T-helper 1 cell (primary cell): ENCODE data around the gene ZNF627.
"Not testable (repeated sequence)": the region's sequence is repeated elsewhere in the genome, so short reads cannot be mapped to it uniquely, and the experiment has no call there.

ENCODE experiments used
- DNase-seq, 5 donors: peaks; one replicate each; pipeline ENCODE4 v3.0.0-alpha.2; 2012 to 2020

Gene ZNF627

DNA sequence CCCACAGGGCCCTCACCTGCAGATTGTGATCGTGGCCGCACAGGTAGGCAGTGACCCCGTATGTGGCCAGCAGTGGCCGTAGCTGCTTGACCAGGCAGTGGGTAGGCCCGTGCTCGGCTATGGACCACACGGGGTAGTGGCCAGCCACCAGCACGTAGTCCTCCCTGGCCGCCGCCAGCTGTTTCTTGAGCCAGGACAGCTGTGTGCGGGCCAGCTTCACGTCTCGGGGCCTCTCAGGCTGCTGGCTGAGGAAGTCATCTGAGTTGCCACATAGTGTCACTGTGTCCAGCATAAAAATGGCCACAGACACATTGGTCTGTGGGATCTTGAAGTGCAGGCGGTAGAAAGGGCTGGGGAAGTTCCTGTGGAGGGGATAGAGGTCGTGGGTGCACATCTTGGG lies 21.1 kb upstream of the ZNF627 start:
- no peak for DNase-seq

DNA sequence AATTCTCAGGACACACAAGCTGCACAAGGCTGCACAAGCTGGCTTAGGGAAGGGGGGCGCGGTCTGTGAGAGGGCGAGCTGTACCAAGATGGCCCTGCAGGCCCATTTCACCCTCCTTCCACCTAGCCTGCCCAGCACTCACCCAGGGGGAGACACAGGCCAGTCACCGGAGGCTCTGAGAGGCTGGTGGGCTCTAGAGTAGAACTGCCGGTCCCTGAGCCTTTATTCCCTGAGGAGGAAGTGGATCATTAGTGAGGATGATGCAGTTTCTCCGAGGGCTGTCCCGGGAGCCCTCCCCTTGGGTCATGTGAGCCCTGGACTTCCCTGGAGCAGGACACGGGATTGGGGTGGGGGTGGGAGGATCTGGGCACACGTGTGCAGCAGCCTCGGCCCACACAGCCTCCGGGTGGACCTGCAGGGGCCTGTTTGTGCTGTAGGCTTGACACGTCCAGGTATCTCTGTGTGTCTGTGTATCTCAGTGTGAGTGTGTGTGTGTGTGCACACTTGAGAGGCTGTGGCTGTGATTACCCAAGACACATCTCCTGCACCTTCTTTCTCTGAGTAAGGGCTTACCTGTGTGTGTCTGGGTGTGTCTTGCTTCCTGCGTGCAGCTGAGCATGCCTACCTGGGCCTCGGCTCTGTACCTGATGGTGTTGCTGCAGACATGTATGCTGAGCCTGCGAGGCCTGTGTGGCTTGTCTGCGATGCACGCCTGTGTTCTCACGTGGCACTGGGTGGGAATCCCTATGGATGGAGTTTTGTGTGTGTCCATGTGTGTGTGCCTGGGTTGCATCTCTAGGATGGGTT lies 19.6 kb upstream of the ZNF627 start, which contains the start of gene ACP5:
Gene ACP5, minus strand, starts transcription at position 195 of the 807 bp plus-strand sequence. CDS start 328 bp downstream, outside the sequence.
- no peak for DNase-seq

GRCh38 chr19:11578258-11579142 lies 18.8 kb upstream of the ZNF627 start:
- DNase-seq: peak; percentile 10 to 51 (median 22)

DNA sequence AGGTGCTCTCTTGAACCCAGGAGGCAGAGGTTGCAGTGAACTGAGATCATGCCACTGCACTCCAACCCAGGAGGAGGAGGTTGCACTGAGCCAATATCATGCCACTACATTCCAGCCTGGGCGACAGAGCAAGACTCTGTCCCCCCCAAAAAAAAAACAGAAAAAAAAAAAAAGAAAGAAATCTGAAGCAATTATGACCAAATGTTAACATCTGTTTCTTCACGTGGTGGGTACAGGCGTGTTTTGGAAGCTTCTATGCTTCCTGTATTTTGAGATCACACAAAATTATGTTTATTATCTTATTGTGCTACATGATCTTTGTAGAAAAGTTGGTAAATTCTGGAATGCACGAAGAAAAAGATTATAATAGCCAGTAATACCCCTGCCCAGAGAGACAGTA lies 17.2 kb upstream of the ZNF627 start:
- no peak for DNase-seq

GRCh38 chr19:11581740-11582139 lies 15.5 kb upstream of the ZNF627 start:
- peak in 1 of 5 donors; percentile 75 for DNase-seq

DNA sequence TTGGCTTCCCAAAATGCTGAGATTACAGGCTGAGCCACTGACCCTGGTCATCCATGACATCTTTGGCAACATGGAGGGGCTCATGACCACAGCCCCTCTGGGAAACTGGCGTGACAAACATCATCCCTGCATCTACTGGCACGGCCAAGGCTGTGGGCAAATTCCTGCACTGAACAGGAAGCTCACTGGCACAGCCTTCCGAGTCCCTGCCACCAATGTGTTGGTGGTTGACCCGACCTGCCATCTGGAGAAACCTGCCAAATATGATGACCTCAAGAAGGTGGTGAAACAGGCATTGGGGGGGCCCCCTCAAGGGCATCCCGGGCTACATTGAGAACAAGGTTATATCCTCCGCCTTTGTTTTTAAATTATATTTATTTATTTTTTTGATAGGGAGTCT lies 11.0 kb upstream of the ZNF627 start:
- DNase-seq: no peak

DNA sequence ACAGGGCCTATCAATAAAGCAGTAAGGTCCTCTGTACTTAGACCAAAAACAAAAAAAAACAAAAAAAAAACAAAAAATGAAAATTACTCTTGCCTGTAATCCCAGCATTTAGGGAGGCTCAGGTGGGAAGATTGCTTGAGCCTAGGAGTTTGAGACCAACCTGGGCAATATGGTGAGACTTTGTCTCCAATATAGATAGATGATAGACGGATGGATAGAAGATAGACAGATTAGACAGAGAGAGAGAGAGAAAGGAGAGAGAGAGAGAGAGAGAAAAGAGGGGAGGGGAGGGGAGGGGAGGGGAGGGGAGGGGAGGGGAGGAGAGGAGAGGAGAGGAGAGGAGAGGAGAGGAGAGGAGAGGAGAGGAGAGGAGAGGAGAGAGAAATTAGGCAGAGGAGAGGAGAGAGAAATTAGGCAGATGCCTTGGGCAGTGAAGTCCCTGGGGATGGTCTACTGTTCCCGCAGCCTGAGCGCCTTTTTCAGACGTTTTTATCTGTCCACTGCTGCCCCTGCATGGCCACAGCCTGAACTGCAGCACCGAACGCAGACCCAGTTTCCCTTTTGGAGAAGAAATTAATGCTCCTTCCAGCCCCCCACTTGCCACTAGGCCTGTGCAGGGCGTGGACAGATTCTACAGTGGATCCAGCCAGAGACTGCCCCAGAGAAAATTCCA lies 9.8 kb upstream of the ZNF627 start:
- peak; percentile 47 to 70 (median 60) for DNase-seq

- DNase-seq: no peak
Observed at GRCh38 chr19:11587975-11588631, 9.2 kb upstream of the ZNF627 start.

DNA sequence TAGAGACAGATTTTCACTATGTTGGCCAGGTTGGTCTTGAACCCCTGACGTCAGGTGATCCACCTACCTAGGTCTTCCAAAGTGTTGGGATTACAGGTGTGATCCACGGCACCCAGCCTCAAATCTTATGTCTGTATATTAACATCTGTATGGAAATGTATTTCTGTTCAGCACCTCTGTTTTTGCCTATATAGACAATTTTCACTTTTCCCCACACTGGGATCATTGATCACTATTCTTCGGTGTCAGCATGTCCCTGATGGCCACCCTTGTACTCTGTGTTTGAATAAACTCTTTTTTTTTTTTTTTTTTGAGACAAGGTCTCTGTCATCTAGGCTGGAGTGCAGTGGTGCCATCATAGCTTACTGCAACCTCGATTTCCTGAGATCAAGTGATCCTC lies 3.2 kb upstream of the ZNF627 start:
- DNase-seq: no peak

GRCh38 chr19:11596156-11596555 lies 1.1 kb upstream of the ZNF627 start:
- DNase-seq: no peak

DNA sequence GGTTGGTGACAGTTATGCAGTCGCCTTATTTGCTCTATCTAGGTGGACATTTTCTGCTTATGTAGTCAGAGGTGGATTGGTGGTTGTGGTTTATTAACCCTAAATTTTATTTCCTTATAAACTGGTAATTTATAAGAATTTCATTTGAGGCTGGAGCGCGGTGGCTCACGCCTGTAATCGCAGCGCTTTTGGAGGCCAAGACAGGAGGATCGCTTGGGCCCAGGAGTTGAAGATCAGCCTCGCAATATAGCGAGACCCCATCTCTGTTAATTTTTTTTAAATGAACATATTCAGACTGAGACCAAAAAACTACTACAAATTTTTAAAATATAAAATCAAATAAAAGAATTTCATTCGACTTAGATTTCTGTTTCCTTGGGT lies 810 bp downstream of the ZNF627 start:
- DNase-seq: no peak

DNA sequence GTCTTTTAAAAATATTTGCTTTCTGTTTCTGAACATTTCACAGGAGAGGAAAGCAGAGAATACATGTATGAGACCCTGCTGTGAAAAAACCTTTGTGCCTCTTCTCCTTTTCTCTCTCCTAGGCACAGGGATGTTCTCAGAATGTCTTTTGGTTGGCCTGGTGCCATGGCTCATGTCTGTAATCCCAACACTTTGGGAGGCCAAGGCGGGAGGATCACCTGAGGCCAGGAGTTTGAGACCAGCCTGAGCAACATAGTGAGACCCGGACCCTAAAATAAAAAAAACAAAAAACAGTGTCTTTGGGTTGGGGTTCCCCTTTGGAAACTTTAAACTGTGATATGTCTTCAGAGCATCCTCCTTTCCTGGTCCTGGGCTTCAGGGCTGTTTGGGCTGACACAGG lies 1.5 kb downstream of the ZNF627 start:
- no peak for DNase-seq

DNA sequence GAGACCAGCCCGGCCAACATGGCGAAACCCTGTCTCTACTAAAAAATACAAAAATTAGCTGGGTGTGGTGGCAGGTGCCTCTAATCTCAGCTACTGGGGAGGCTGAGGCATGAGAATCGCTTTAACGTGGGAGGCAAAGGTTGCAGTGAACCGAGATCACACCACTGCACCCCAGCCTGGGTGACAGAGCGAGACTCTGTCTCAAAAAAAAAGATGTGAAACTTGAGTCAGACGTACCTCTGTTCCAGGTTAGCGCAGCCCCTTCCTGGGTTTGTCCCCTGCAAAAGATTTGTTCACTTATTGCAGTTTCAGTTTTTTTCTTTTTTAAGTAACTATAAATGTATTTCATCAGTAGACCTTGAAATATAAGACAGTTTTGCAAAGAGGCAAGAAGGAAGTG lies 2.4 kb downstream of the ZNF627 start:
- not testable (repeated sequence) for DNase-seq

DNA sequence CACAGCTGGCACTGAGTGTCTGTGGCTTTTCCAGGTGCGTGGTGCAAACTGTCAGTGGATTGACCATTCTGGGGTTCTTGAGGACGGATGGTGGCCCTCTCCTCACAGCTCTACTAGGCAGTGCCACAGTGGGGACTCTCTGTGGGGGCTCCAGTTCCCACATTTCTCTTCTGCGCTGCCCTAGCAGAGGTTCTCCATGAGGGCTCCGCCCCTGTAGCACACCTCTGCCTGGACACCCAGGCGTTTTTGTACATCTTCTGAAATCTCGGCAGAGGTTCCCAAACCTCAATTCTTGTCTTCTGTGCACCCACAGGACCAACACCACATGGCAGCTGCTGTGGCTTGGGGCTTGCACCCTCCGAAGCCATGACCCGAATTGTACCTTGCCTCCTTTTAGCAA lies 9.2 kb downstream of the ZNF627 start:
- no peak for DNase-seq

- DNase-seq: no peak
Observed at GRCh38 chr19:11611730-11612129, 14.4 kb downstream of the ZNF627 start.

DNA sequence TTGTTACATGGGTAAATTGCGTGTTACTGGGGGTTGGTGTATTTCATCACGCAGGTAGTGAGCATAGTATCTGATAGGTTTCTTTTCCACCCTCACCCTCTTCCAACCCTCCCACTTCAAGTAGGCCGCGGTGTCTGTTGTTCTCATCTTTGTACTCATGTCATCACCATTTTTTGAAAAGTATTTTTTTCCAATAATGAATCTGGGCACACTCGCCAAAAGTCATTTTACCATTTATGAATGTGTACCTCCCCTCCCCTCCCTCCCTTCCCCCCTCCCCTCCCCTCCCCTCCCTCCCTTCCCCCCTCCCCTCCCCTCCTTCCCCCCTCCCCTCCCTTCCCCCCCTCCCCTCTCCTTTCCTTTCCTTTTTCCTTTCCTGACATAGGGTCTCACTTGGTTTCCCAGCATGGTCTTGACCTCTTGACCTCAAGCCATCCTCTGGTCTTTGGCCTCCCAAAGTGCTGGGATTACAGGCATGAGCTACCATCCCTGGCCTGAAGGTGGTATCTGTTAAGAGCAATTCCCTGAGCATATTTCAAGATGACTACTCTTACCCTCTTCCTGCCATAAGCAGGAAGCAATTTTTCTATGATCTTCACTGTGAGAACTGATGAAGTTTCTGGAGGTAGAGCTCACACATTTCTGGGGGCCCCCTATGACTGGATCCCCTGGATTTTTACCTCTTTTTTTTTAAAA lies 15.7 kb downstream of the ZNF627 start:
- no peak for DNase-seq

GRCh38 chr19:11617180-11618062 lies 20.1 kb downstream of the ZNF627 start:
- DNase-seq: peak in 1 of 5 donors; percentile 4

GRCh38 chr19:11620553-11620952 lies 23.3 kb downstream of the ZNF627 start:
- DNase-seq: no peak

GRCh38 chr19:11622401-11622800 lies 25.1 kb downstream of the ZNF627 start:
- not testable (repeated sequence) for DNase-seq

DNA sequence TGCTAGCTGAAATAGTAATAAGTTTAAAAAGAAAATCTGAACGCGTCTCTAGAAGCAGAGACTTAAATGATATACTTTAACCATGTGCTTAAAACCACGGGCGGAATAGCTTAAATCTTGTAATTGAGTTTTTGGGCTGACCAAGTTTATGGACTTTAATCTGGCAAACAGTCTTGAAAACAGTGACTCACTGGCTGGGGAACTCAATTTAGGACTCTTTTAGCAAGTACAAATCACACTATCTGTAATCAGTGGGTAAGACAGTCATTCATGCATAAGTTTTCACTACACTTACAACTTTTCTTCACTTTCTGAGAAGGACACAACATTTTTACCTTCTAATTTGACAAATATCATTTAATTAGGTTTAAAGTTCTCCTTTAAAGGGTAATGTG lies 26.8 kb downstream of the ZNF627 start:
- DNase-seq: no peak

DNA sequence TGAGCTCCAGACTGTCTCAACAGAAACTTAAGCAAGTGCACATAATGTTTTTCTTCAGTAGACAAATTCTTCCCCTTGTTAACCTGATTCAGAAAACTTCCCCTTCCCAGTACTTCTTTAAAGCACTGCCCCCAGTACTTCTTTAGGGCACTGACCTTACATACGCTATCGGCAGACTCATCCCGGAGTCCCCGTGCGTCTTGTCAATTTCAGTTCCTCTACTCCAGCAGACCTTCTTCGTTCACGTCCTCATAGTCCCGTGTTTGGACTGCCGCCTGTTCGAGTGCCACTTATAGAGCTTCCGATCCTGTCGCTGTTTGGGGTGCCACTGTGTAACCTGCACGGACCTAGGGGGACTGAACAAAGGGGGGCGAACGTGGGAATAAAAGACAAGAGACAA lies 29.0 kb downstream of the ZNF627 start:
- DNase-seq: no peak
